Testis (tissue), 3 donors: Measurements from ENCODE around the gene PLXNB1. TPM values are rescaled to one million over a fixed set of nuclear protein-coding genes. Genes with fewer than 3 reads are reported as not detected.

Experiments
- DNase-seq: peaks from one replicate; pipeline ENCODE4 v3.0.0-alpha.2; 2019
- H3K27ac ChIP-seq, 2 donors: fragments of 200-600 bp; sonication (generic); one replicate each; pipeline ENCODE4 v1.5.1; 2019
- H3K27me3 ChIP-seq: fragments of 200-600 bp; sonication (generic); one replicate; pipeline ENCODE4 v1.5.1; 2019
- H3K36me3 ChIP-seq: fragments of 200-600 bp; sonication (generic); one replicate; pipeline ENCODE4 v1.5.1; 2017; ENCODE audit warnings: low read depth; ENCODE audit errors: missing control alignments
- H3K4me1 ChIP-seq: fragments of 200-600 bp; sonication (generic); one replicate; pipeline ENCODE4 v1.5.1; 2019
- H3K4me3 ChIP-seq, 2 donors: fragments of 200-600 bp; sonication (generic); one replicate each; pipeline ENCODE4 v1.5.1; 2017 to 2019
- H3K9me3 ChIP-seq: fragments of 200-600 bp; sonication (generic); one replicate; pipeline ENCODE4 v1.5.1; 2017
- CTCF ChIP-seq, 3 experiments: fragments of 450-650 bp in 2 of 3; fragments of 200-600 bp in 1 of 3; sonication (generic) in 1 of 3; IDR thresholded peaks; one replicate each; pipeline ENCODE4 v1.5.1; 2016 to 2019; ENCODE audit warnings: antibody characterized with exemption in 3 of 3, mild to moderate bottlenecking in 2 of 3, moderate library complexity in 1 of 3
- POLR2A ChIP-seq: fragments of 450-650 bp; IDR thresholded peaks from one replicate; pipeline ENCODE4 v1.6.1; 2017; ENCODE audit warnings: antibody characterized with exemption, mild to moderate bottlenecking, moderate library complexity
- WGBS, 2 donors: methylation state at CpG; one replicate each; pipeline ENCODE4 v1.1.5; 2018; 5-methylcytosine and 5-hydroxymethylcytosine counted together
- intact Hi-C: fragments of 100-400 bp; cut with DNase I; formaldehyde crosslinking; loops from one replicate; pipeline ENCODE4 v1.15.1; 2023; ENCODE audit warnings: low total_unique reads
- polyA plus RNA-seq: library from polyadenylated mRNA; stranded (reverse); fragments of 350-450 nt; fragmentation: Illumina TruSeq; extraction: RNeasy Lipid Tissue Mini Kit (QIAGEN cat#74804); gene quantifications from one replicate; pipeline ENCODE4 v1.2.3, GENCODE V29; 2014; ENCODE audit warnings: low read depth, low replicate concordance; ENCODE audit not compliant: insufficient read depth
- total RNA-seq, 2 donors: library from RNA; depleted of rRNA; stranded (reverse); fragments of >200 nt; gene quantifications; one replicate each; pipeline ENCODE4 v1.2.3, GENCODE V29; 2016

PLXNB1 gene
- total and polyA plus RNA-seq, 3 donors from 2014 or later, result 41.5 to 79.2 (median 70.2) TPM

GRCh38 chr3:48472923-48473616, 43.2 kb upstream of the PLXNB1 start:
- Histone ChIP-seq H3K4me1 (peaks cover 21% of the 10 kb centered on the region), H3K27ac (peak overlapping the region; percentile 95 to 98), H3K9me3 (no peaks in the 10 kb centered on the region), H3K4me3 (peak overlapping the region; percentile 75 to 76), H3K27me3 (no peaks in the 10 kb centered on the region), H3K36me3 (no peaks in the 10 kb centered on the region)
- intact Hi-C loops, result no loop called here
- 21 to 22% methylated on average over 15 to 17 of the region's 17 CpGs for WGBS, 2 donors
- DNase-seq, result peak; percentile 90
- TF ChIP-seq CTCF (IDR thresholded peaks at IDR 0.05), result peak in 2 of 3 experiments; percentile 40 to 48
- peak; percentile 29 for TF ChIP-seq POLR2A

- intact Hi-C loops, result no loop called here
- H3K4me3 ChIP-seq, result peak overlapping the region; percentile 75 to 76
- no peak for DNase-seq
Measured at GRCh38 chr3:48472673-48472922, 42.7 kb upstream of the PLXNB1 start.

GRCh38 chr3:48470286-48470685, 40.4 kb upstream of the PLXNB1 start:
- DNase-seq, result no peak
- Histone ChIP-seq H3K4me3 (no peak overlapping the region), H3K27ac (peak overlapping the region in 1 of 2 donors; percentile 32), H3K36me3 (no peaks in the 10 kb centered on the region), H3K9me3 (no peaks in the 10 kb centered on the region), H3K27me3 (no peaks in the 10 kb centered on the region), H3K4me1 (peaks cover 39% of the 10 kb centered on the region)
- intact Hi-C loops, result no loop called here
- WGBS, 2 donors, result 0% methylated on average over 1 of the region's 1 CpG; no CpG with 5 or more reads in 1 of the 2 donors
- TF ChIP-seq CTCF (IDR thresholded peaks at IDR 0.05) (no peak), POLR2A (no peak)

More at GRCh38 chr3:48472673-48472922, 42.7 kb upstream of the PLXNB1 start:
- Histone ChIP-seq H3K9me3 (no peaks in the 10 kb centered on the region), H3K27ac (peak overlapping the region; percentile 95 to 98), H3K36me3 (no peaks in the 10 kb centered on the region), H3K4me1 (peaks cover 21% of the 10 kb centered on the region), H3K27me3 (no peaks in the 10 kb centered on the region)
- no peak for TF ChIP-seq POLR2A
- no peak for TF ChIP-seq CTCF (IDR thresholded peaks at IDR 0.05)
- 22 to 23% methylated on average over 5 of the region's 5 CpGs for WGBS, 2 donors

GRCh38 chr3:48469046-48469915, 39.4 kb upstream of the PLXNB1 start:
- no peaks in the 10 kb centered on the region for H3K36me3 ChIP-seq
- no peaks in the 10 kb centered on the region for H3K27me3 ChIP-seq
- no peak overlapping the region for H3K27ac ChIP-seq
- no peak for DNase-seq
- no peak overlapping the region for H3K4me3 ChIP-seq
- intact Hi-C loops, result no loop called here
- WGBS, 2 donors, result 83% methylated on average over 23 to 29 of the region's 29 CpGs
- no peak for TF ChIP-seq POLR2A
- TF ChIP-seq CTCF (IDR thresholded peaks at IDR 0.05), result no peak
- no peaks in the 10 kb centered on the region for H3K9me3 ChIP-seq
- peaks cover 44% of the 10 kb centered on the region for H3K4me1 ChIP-seq
